GM18909 (cell line): ENCODE data around the gene TPRG1.

Source experiments
- ATAC-seq: cut with Tn5 transposase; IDR thresholded peaks from one replicate; pipeline ENCODE4 v1.9.1; 2021; ENCODE audit warnings: mild to moderate bottlenecking; ENCODE audit not compliant: unreplicated experiment, poor library complexity

The TPRG1 gene, protein sequence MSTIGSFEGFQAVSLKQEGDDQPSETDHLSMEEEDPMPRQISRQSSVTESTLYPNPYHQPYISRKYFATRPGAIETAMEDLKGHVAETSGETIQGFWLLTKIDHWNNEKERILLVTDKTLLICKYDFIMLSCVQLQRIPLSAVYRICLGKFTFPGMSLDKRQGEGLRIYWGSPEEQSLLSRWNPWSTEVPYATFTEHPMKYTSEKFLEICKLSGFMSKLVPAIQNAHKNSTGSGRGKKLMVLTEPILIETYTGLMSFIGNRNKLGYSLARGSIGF

DNA sequence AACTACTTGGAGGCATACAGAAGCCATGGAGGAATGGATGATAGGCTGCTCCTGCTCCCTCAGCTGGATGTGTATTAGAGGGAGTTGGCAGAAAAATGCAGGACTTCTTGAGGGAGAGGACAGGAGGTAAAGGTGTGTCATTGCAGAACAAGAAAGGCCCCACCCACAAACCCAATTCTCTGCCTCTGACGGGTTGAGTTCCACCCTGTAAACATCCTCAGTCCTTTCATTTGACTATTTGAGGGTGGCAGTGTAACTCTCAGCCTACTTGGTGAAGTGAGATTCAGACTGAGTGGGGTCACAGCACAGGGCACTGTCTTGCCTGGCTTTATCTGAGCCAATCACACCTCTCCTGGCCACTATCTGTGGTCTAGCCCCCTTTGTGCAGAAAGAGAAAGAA lies at the start of gene TPRG1:
Gene TPRG1 (plus strand): TSS at position 265 of the 400 bp plus-strand sequence. CDS start 35,414 bp downstream, outside the sequence.
- ATAC-seq: no peak

DNA sequence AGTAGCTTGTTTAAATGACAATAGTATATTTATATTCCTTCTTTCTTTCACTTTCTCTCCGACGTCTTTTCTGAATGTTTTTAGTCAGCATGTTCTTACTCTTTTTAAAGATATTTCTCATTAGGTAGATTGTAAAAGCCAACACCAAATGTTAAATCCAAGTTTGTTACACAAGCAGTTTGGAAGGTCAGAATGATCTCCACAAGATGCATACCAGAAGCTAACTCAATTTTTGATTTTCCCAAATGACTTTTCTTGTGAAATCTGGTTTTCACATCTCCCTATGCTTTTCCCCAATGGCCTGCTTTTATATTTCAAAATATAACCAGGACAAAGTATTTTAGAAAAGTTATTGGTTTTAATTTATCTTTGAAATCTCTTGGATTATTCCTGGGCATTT lies 49.7 kb upstream of the TPRG1 start:
- ATAC-seq: no peak

DNA sequence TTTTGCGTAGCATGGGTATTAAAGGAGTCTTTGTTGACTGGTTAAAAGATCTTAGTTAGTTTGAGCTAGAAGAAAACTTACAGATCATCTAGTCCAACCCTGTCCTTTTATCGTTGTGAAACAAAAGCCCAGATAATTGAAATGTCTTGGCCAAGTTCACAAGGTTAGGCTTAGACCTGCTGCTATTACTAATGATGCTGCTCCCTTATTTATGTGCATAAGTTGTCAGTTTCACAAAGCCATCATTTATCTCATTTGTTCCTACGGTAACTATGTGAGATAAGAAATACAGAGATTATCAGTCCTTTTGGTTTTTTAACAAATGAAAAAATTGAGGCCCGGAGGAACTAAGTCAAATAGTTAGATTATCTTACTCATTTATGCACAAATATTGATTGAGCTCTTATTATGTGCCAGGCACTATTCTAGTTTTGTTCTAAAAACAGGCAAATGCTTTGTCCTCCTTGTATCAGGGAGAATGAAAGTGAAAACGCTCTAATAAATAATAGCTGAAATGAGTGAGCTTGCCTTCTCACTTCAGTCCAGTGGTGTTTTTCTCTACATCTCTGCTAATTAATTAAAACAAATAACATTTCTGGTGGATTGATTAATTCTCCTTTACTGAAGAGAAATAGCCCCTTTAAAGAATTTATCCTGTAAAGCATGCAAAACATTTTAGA lies 49.1 kb upstream of the TPRG1 start:
- ATAC-seq: no peak

DNA sequence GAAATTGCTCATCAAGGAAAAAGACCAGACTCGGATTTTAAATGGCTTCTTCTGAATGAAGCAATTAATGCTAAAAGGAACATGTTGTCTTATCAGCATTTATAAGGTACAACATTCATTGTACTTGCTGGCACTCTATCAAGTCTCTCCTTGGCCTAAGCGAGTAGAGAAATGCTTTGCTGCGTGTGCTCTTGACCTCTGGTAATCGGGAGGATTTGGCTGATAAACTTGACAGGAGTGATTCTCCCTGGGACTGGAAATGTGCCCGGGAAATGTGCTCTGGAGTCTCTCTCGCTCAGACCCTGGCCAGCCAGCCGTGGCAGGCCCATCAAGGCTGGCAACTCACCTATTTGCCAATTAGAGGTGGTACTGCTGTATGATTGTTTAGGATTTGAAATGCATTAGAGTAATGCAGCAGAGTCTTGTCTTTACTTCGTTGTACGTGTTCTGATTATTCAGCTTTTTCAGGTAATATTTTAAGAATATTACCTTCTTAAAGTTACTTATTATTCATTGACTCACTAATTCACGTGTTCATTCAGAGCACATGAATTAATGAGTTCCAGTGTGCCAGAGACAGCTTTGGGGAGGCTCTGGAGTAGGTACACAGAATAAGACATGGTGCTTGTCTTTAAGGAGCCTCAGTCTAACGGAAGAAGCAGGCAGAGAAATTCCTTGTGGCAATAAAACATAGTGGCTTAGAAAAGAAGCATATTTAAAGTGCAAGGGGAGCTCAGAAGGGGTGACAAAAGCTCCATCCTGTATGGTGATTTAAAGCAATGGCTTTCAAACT lies 48.0 kb upstream of the TPRG1 start:
- no peak for ATAC-seq

DNA sequence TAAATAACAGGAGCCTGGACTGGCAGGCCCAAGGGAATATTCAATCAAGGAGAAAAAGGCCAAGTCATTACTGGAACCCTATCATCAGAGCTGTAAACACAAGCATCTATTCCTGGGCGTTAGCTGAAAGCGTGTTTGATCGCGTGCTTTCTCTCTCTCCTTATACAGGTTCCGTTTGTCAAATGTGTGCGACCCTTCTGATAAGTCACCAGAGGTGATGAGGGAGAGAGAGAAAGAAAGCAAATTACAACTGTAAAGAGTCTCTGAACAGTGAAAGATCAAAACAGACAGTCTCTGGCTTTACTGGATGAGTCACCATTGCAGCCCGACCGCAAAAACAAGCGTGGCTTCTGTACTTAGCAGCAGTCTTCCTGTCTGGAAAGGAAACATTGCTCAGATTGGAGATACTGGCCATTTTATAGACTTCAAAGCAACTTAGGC lies 39.5 kb upstream of the TPRG1 start:
- peak; percentile 87 for ATAC-seq

DNA sequence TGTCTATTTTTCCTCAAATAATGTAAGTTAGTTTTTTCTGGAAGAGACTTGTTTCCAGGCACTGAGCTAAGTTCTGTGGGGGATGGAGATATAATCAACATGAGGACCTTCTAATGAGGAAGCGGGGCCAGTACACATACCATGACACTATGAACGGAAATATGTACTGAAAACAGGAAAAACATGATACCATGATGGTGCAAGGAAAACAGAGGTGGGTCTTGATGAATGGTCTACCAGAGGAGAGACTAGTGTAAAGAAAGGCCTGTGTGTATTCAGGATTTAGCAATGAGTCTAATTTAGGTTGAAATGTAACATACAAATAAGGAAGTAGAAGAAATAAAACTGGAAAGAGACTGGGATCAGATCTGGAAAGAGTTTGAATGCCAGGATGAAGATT lies 38.9 kb upstream of the TPRG1 start:
- ATAC-seq: no peak

DNA sequence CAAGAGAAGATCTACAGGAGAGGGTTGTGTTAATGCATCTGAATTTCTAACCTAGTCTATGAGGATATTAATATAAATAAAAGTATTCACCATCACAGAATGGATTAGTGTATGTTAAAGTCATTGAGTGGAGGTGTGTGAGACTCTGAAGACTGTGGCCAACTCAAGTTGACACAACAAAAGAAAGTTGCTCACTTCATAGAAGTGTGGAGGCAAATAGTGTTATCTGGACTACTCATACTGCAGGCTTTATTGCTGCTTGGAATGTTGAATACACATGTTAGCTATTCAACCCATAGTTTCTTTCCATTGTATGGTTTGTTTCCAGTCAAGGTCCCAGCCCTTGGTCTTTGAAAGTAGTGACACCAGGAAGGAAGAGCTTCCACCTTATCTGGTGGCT lies 38.0 kb upstream of the TPRG1 start:
- ATAC-seq: no peak

DNA sequence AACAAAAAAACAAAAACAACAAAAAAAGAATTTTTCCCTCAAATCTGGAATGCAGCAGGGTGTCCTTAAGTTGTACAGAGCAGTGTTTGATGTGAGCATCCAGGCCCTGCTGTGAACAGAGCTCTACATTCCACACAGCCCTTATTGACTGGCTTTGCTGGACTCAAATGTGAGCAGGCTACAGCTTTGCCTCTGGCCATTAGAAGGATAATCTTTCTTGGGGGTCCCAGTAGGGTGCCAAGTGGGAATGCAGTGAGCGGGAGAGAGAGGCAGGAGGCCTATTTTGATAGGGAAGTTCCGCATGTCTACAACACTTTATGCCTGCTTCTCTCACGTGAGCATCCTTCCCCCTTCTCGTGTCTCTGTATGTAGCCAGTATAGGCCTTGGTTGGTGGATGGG lies 34.4 kb upstream of the TPRG1 start:
- no peak for ATAC-seq

DNA sequence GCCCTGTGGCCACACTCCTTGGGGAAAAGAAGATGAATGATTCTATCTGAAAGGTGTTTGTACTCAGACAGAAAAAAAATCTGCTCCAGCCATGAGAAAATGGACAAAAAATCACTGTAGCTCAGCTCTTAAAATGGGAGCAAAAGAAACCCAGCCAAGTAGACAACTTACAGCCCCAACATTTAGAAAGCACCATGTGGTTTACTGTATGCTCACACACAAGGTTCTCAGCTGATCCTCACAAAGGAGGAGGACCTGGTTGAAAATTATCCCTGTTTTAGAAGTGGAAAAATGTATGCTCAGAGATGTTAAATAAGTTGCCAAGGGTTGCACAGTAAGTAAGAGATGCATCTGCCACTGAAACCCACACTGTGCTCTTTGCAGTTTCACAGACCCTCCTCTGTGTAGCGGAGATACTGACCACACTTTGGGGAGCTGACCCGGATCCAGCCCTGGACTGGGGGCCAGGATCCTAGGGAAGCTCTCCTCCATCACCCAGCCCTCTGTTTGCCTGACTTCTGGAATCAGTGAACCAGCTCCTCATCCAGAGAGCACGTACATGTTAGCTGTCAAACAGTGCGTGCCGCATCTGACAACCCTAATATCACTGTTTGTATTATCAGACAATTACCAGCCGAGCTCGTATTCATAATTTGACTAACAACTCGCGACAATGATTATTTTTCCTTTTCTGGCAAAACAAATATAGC lies 32.7 kb upstream of the TPRG1 start:
- no peak for ATAC-seq

DNA sequence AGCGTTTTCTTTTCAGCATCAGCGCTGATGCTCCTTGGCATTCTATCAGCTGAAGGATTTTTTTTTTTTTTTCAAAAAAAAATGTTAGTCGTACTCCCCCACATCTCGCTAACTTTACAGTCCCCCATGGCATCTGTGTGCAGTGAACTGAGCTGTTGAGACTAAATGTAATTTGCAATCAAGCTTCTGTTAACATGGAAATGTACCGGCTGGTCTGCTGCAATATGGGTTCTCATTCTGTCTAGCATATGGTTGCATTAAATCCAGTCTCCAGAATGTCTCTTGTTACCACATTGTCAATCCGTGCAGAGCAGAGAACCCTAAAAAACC lies 32.2 kb upstream of the TPRG1 start:
- no peak for ATAC-seq

DNA sequence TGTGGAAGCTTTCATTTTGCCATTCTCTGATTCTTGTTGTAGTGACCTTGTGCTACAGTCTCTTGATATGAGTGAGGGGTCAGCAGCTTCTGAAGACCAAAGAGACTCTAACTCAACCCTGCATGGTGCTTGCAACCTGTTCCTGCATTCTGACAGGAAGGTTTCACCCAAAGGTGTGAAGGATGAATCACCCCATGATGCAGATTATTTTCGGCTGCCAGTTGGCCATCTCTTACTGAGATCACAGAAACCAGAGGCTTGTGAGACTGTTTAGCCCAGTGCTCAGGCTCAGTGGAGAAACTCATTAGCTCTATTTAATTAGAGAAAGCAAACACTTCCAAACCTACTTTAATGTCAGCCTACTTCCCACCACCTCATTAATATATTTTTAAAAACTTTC lies 29.2 kb upstream of the TPRG1 start:
- ATAC-seq: no peak

DNA sequence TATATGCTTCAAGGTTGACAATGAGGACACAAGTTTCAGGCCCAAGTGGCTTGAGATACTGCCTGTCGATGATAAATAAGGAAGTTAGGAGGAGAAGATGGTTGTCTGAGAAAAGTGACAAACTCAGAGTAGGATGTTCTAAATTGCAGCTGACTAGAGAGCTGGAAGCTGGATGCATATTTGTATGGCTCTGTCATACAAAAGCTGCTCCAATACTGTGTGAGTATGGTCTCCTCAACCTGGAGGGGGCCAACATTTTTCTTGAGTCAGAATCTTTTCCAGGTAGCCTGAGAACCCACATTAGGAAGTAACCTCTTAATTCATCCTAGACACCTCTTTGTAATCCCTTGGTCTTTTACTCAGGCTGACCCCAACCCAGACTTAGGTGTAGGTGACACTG lies 28.4 kb upstream of the TPRG1 start:
- ATAC-seq: no peak

DNA sequence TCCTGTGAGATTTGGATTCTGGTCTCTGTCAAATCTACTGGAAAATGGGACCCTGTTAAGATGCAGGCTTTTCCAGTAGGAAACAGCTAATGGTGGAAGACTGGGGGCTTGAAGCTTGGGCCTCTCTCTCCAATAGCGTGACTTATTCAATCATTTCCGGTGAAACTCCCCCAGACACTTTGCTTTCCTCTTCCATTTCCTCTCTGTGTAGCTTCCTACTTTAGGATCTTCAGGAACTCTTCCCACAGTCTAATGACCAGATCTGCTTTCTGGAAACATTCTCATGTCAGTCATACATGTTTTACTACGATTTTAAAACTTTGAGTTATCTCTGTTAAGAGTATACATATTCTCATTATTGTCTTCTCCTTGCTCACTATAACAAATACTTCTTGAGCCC lies 28.0 kb upstream of the TPRG1 start:
- no peak for ATAC-seq

DNA sequence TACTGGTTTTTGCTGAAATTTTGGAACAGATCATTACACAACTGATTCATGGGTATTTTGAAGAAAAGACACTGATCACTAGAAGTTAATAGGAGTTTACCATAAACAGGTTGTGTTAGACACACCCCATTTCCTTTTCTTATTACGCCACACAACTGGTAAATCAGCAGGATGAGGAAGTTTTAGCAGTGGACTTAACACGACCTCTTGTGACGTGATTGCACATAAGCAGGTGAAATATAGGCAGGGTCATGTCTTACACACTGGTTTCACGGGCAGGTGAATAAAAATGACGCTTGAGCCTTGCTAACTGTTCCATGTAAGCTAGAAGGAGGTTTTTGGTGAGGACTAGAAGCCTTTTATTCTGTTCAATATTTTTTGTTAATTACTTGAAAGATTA lies 27.1 kb upstream of the TPRG1 start:
- no peak for ATAC-seq

DNA sequence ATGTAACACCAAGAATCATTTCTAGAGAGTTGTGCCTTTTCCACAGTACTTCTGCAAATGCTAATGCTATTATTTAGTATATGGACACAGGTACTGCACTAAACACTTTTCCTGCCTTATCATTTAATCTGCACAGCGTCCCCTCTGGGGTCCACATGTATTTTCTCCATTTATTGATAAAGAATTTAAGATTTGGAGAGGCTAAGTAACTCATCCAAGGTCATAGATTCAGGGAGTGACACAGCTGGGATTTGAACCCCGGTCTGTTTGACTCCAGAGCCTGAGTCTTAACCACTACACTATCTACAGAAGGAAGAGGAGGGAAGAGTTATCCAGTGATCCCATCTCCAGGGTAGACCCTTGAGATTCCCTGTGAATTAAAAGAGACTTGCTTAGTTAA lies 24.9 kb upstream of the TPRG1 start:
- ATAC-seq: no peak

DNA sequence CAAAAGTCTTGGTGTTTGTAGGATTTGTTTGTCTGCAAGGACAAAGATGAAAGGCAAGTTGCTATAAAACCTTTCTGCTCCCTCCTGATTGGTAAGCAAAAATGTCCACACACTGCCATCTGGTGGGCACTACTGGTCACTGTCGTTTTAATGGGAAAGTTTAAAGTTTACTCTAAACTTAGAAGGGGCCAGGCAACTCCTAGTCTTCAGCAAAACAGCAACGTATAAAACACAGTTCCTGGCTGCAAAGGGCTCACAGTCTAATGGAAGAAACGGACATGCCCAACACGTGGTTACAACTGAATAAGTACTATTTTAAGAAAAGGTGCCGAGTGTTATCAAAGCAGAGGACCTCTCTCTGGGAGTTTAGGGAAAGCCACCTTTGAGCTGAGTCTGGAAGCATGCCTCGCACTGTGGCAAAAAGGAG lies 23.7 kb upstream of the TPRG1 start:
- ATAC-seq: peak; percentile 83

DNA sequence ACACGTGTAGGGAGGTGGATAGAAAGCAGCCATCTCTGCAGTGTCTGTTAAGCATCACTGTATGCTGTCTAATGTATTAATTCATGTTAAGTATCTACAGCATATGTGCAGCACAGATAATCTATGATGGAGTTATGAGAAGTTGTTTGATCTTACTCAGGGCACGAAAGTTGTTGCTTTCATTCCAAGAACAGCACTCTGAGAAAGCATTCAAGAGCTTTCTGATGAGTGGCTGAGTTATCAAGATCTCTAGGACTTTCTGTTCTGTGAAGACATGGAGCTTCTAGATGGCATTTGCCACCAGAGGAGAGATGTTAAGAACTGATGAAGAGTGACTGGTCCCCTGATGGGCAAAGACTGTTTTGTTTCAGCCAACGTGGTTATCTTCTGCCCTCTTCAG lies 22.6 kb upstream of the TPRG1 start:
- ATAC-seq: no peak

DNA sequence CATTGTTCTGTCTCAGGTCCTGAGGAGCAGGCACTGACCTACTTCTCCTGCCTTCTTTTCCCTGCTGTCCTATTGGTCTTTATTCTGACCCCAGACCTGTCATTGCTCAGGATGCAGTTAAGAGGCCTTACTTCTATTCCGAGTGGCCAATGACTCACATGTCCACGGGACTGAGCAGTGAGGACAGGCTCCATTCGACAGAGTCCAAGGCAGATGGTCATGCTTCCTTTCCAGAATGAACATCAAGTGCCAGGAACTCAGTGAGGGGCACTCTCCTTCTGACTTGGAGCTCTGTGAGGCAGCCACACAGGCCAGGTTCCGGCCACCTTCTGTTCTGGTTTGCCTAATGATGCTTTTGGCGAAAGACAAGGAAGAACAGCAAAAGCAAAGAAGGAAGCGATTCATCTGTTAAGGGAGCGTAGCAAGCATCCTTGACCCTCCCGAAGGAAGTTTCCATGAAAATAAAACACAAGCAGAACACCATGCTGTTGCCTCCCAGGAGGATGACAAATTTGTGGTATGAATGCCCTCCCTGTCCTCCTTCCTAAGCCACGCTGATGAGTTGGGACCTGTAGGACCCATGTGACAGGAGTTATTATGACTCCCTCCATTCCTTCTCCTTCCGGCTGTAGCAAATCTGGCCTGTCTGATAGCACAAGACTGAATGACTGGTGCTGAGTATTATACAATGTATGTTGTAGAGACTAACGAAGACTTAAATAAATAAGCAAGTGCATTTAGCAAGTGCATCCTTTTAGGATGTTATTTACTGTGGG lies 14.4 kb upstream of the TPRG1 start:
- no peak for ATAC-seq

DNA sequence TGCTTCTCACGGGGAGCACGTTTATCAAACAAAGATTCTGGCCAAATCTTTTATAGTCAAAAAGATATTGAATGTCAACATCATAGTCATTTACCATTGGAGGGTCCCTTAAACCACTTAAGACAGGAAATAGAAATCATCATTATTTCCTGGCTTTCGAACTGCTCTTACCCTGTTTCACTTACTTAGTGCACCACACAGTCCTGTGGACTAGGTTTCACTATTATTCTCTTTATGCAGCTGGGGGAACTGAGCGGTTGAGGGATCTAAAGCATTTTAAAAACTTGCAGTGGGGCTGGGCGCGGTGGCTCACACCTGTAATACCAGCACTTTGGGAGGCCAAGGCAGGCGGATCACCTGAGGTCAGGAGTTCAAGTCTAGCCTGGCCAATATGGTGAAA lies 13.7 kb upstream of the TPRG1 start:
- ATAC-seq: no peak
